MCF 10A (cell line): Measurements from ENCODE around the gene CREB3L2. TPM values are rescaled to one million over a fixed set of nuclear protein-coding genes. Genes with fewer than 3 reads are reported as not detected.

Experiments
- BruUV-seq: library from RNA; stranded (reverse); fragments of 400-500 nt; replicated peaks from 2 replicates; lab custom pipeline; 2021; lab: Mats Ljungman, UMichigan
- CTCF ChIA-PET: fragments of 300-600 bp; sonication (Branson Sonifier 250); formaldehyde crosslinking; extraction: SDS; loops from one replicate; lab custom pipeline; 2021; ENCODE audit warnings: antibody characterized with exemption, inconsistent platforms; lab: Yijun Ruan, JAX
- POLR2A ChIA-PET: fragments of 300-600, 350-650 bp; sonication (Branson Sonifier 250); formaldehyde crosslinking; extraction: SDS; loops from one replicate; lab custom pipeline; 2020; ENCODE audit warnings: antibody characterized with exemption, inconsistent platforms; lab: Yijun Ruan, JAX
- DNase-seq: peaks from one replicate; pipeline ENCODE4 v3.0.0-alpha.2; 2018; ENCODE audit not compliant: unreplicated experiment
- H3K27ac Mint-ChIP-seq: one replicate; pipeline ENCODE4 v1.8.0; 2022; ENCODE audit warnings: mild to moderate bottlenecking, low read depth, mixed read lengths; ENCODE audit not compliant: unreplicated experiment
- H3K27me3 Mint-ChIP-seq: one replicate; pipeline ENCODE4 v1.8.0; 2022; ENCODE audit warnings: mixed read lengths; ENCODE audit not compliant: insufficient read depth, unreplicated experiment
- H3K36me3 Mint-ChIP-seq: one replicate; pipeline ENCODE4 v1.8.0; 2022; ENCODE audit warnings: mild to moderate bottlenecking, moderate library complexity, mixed read lengths; ENCODE audit not compliant: insufficient read depth, unreplicated experiment
- H3K4me1 Mint-ChIP-seq: one replicate; pipeline ENCODE4 v1.8.0; 2022; ENCODE audit warnings: mixed read lengths; ENCODE audit not compliant: insufficient read depth, unreplicated experiment
- H3K4me3 Mint-ChIP-seq: one replicate; pipeline ENCODE4 v1.8.0; 2022; ENCODE audit warnings: mild to moderate bottlenecking, moderate library complexity, mixed read lengths; ENCODE audit not compliant: unreplicated experiment
- H3K9me3 Mint-ChIP-seq: one replicate; pipeline ENCODE4 v1.8.0; 2022; ENCODE audit warnings: mixed read lengths; ENCODE audit not compliant: unreplicated experiment
- intact Hi-C: fragments of 100-400 bp; cut with micrococcal nuclease; formaldehyde crosslinking; loops from 2 replicates; pipeline ENCODE4 v1.14.1; 2022
- total RNA-seq: library from RNA; stranded (reverse); gene quantifications from 2 replicates; pipeline ENCODE4 v1.2.3, GENCODE V29; 2022
- TF ChIP-seq, protein P1 (sequence below): fragments of 200-600 bp; IDR thresholded peaks from one replicate; pipeline ENCODE4 v1.8.0; 2022; ENCODE audit warnings: antibody characterized with exemption, mild to moderate bottlenecking; ENCODE audit not compliant: unreplicated experiment

CREB3L2 gene
- total RNA-seq, 1 experiment from 2014 or later, result 74.2 TPM

GRCh38 chr7:137980308-137980707 lies 21.6 kb downstream of the CREB3L2 start:
- H3K27me3 Mint-ChIP-seq, result no peaks in the 10 kb centered on the region
- intact Hi-C loops, result no loop called here
- H3K36me3 Mint-ChIP-seq, result peaks cover 11% of the 10 kb centered on the region
- H3K4me3 Mint-ChIP-seq, result no peak overlapping the region
- peaks cover 7% of the 10 kb centered on the region for H3K9me3 Mint-ChIP-seq
- no TSS peak for BruUV-seq
- TF ChIP-seq, protein P1, sequence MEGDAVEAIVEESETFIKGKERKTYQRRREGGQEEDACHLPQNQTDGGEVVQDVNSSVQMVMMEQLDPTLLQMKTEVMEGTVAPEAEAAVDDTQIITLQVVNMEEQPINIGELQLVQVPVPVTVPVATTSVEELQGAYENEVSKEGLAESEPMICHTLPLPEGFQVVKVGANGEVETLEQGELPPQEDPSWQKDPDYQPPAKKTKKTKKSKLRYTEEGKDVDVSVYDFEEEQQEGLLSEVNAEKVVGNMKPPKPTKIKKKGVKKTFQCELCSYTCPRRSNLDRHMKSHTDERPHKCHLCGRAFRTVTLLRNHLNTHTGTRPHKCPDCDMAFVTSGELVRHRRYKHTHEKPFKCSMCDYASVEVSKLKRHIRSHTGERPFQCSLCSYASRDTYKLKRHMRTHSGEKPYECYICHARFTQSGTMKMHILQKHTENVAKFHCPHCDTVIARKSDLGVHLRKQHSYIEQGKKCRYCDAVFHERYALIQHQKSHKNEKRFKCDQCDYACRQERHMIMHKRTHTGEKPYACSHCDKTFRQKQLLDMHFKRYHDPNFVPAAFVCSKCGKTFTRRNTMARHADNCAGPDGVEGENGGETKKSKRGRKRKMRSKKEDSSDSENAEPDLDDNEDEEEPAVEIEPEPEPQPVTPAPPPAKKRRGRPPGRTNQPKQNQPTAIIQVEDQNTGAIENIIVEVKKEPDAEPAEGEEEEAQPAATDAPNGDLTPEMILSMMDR, result no peak
- ChIA-PET CTCF (interaction anchor here (0.7 to 1.5 kb wide), 6 partner anchors 12 to 80 kb away, joined by 3 to 5 read pairs (median 4); no protein-coding TSS in a partner anchor), POLR2A (interaction anchor here (1.0 to 1.4 kb wide), 3 partner anchors 10 to 21 kb away, joined by 3 to 4 read pairs (median 3); partner anchors contain the start of gene CREB3L2)
- peaks cover 25% of the 10 kb centered on the region for H3K4me1 Mint-ChIP-seq
- peak overlapping the region; percentile 27 for H3K27ac Mint-ChIP-seq
- DNase-seq, result no peak

DNA sequence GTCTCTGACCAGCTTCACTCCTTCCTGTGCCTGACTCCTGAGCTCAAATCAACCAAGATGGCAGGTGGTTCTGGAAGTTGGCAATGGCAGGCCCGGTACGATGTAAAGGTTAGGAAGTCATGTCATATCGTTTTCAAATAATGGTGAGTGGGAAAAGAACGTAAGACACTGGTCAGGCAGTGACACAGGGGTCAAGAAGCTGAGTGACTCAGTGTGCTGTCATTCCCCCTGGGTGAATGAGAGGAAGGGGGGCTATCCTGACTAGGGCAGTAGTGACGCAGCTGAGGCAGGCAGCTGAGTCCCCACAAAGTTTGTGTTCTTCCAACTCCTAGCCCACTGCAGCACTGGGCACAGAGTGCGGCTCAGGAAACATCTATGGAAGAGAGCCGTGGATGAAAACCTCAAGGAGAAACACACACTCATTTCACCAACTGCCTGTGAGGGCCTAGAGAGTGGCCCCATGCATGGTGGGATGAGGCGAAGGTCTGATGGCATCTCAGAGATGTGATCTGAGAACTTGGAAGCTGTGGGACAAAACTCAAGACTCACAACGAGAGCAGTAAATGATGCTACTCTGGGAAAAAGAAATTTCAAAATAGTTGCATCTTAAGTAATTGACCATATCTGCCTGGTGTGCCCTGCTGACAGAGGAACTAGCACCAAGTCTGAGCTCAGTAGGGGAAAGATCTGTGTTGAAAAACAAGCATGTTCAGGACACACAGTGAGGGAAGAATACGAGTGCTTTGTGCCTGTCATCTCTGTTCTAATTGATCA lies 23.2 kb downstream of the CREB3L2 start:
- DNase-seq, result peak; percentile 87
- ChIA-PET CTCF (interaction anchor here (0.6 to 3.0 kb wide), 4 partner anchors 11 to 75 kb away, joined by 3 to 18 read pairs (median 4); partner anchors contain the start of gene CREB3L2), POLR2A (interaction anchor here (0.7 to 1.4 kb wide), 4 partner anchors 12 to 21 kb away, joined by 3 to 12 read pairs (median 3); no protein-coding TSS in a partner anchor)
- Mint-ChIP-seq H3K4me1 (peaks cover 29% of the 10 kb centered on the region), H3K27me3 (no peaks in the 10 kb centered on the region), H3K4me3 (no peak overlapping the region), H3K9me3 (peaks cover 7% of the 10 kb centered on the region), H3K36me3 (peaks cover 11% of the 10 kb centered on the region), H3K27ac (peak overlapping the region; percentile 54)
- intact Hi-C loops, result no loop called here
- no TSS peak for BruUV-seq
- TF ChIP-seq, protein P1, result no peak

GRCh38 chr7:137977173-137977572 lies 24.7 kb downstream of the CREB3L2 start:
- H3K4me1 Mint-ChIP-seq, result peaks cover 29% of the 10 kb centered on the region
- no peak overlapping the region for H3K27ac Mint-ChIP-seq
- no peaks in the 10 kb centered on the region for H3K9me3 Mint-ChIP-seq
- no peak overlapping the region for H3K4me3 Mint-ChIP-seq
- H3K36me3 Mint-ChIP-seq, result peaks cover 11% of the 10 kb centered on the region
- BruUV-seq, result no TSS peak
- no peaks in the 10 kb centered on the region for H3K27me3 Mint-ChIP-seq
- DNase-seq, result no peak
- POLR2A ChIA-PET, result interaction anchor here (1.0 kb wide), 1 partner anchor 38 kb away, joined by 3 read pairs; no protein-coding TSS in a partner anchor
- CTCF ChIA-PET, result interaction anchor here (0.6 to 3.0 kb wide), 2 partner anchors 23 to 372 kb away, joined by 3 to 18 read pairs; partner anchors contain the start of gene CREB3L2
- TF ChIP-seq, protein P1, result no peak
- intact Hi-C loops, result no loop called here

- Mint-ChIP-seq H3K27ac (no peak overlapping the region), H3K4me3 (no peak overlapping the region), H3K27me3 (no peaks in the 10 kb centered on the region), H3K36me3 (peaks cover 11% of the 10 kb centered on the region), H3K4me1 (peaks cover 29% of the 10 kb centered on the region), H3K9me3 (no peaks in the 10 kb centered on the region)
- CTCF ChIA-PET, result interaction anchor here (3.0 kb wide), 1 partner anchor 24 kb away, joined by 18 read pairs; the partner anchor contains the start of gene CREB3L2
- POLR2A ChIA-PET, result no interaction called here
- BruUV-seq, result no TSS peak
- intact Hi-C loops, result no loop called here
- DNase-seq, result no peak
- TF ChIP-seq, protein P1, result no peak
Observed at GRCh38 chr7:137976696-137977095, 25.2 kb downstream of the CREB3L2 start.
